Activated CD8-positive, alpha-beta memory T cell treated with anti-CD3 and anti-CD28 coated beads for 4 hours (primary cell): ENCODE data around the gene RAPGEF1.
"Not testable (repeated sequence)": the region's sequence is repeated elsewhere in the genome, so short reads cannot be mapped to it uniquely, and the experiment has no call there.

Source experiments
- DNase-seq, 2 donors: peaks; one replicate each; pipeline ENCODE4 v3.0.0-alpha.2; 2020; ENCODE audit warnings: low read depth in 2 of 2

RAPGEF1 gene

DNA sequence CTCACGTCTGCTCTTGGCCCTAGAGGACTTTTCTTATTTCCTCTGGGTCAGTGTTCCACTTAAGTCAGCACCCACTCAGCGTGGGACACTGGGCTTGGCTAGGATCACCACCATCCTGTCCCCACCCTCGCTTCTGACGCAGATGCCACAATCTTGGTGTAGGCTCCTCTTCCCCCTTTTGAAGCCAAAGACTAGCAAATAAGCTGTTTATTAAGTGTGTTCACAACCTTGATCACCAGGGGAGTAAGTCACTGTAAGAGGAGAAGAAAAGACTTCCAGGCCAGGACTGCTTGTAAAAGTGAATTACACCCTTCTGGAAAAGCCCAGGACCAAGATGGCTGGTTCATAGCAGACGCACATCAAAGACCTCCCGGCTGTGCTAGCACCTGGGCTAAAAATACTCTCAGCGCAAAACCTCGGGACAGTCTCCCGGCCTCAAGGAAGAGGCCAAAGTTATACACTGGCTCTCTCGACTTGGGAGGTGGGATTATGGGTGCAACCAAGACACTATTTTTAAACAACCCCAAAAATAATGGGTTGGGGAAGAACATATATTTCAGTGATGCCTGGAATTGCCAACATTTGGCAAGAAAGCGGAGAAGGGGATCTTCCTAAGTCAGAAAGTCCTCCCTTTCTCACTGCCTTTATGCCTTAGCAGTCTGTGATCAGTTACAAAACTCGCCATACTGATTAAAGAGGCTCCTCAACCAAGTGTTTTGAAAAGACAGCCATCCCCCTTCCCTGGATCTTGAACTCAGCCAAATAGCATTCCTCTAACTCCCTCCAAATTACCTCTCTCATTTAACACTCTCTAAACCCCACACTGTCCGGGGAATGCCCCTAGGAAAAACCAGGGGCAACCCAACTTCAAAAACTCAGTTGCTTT is 69.4 kb downstream of the RAPGEF1 start:
- no peak for DNase-seq

- no peak for DNase-seq
These were observed 70.4 kb downstream of the RAPGEF1 start for GRCh38 chr9:131669269-131670157.

- peak in 1 of 2 donors; percentile 46 for DNase-seq
These were observed 71.2 kb downstream of the RAPGEF1 start for GRCh38 chr9:131668439-131669268.

DNA sequence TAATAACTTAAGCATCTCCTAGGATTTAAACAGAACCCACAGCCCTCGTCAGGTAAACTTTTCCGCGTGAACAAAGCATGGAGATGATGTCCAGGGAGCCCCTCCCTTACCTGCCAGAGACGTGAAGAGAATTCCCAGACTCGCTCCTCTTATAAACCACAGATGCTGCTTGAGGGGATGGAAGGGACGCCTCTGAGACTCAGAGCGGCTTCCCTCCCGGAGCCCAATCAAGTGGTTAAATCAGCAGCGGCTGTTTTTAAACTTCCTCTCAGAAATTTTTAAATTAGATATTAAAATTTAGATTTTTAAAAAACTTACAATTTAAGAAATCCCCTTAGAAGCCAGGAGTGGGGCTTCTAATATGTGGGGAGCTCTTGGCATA is 71.8 kb downstream of the RAPGEF1 start:
- DNase-seq = no peak

DNA sequence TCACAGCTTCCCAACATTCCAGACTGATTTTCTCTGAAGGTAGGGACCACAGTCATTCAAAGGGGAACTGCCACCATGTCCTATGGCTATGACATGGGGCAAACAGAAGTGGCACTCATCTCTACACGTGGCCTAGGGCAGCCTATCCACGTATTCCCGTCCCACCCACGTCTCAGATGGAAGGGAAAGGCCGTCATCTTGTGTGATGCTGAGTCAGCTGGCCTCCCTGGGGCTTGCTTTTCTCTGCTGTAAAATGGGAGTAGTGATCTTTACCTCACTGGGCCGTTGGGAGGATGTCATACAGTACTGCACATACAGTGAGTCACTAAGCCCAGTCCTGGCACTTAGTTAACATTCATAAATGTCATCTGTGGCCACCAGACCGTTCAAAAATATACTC is 72.3 kb downstream of the RAPGEF1 start:
- peak in 1 of 2 donors; percentile 49 for DNase-seq

DNA sequence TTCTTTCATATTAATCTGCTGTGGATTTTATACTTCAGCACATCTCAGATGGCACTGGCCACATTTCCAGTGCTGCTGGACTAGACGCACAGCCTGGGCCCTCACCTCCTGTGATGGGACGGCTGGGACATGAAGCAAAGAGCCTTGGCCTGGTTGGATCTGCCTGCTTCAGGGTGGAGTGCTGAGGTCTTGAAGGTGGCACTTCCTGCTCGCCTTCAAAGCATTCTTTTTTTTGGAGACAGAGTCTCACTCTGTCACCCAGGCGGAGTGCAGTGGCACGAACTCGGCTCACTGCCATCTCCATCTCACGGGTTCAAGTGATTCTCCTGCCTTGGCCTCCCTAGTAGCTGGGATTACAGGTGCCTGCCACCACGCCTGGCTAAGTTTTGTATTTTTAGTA is 73.1 kb downstream of the RAPGEF1 start:
- DNase-seq = no peak

GRCh38 chr9:131666029-131666428 is 73.8 kb downstream of the RAPGEF1 start:
- DNase-seq = no peak

DNA sequence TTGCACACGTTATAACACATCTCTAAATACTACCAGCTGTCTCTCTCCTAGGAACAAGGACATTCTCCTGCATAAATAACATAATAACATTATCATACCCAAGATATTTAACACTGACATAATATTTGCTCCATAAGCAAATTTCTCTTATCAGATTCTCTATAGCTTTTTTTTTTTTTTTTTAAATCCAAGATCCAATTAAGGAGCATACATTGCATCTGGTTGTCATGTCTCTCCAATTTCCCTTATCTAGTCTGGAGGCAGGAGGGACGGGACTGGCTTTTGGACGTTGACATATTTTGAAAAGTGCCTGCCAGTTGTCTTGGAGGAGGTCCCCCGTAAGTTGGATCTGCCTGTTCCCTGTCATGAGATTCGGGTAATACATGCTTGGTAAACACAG is 76.6 kb downstream of the RAPGEF1 start:
- DNase-seq = no peak

- not testable (repeated sequence) for DNase-seq
These were observed 77.6 kb downstream of the RAPGEF1 start for GRCh38 chr9:131662289-131662621.

DNA sequence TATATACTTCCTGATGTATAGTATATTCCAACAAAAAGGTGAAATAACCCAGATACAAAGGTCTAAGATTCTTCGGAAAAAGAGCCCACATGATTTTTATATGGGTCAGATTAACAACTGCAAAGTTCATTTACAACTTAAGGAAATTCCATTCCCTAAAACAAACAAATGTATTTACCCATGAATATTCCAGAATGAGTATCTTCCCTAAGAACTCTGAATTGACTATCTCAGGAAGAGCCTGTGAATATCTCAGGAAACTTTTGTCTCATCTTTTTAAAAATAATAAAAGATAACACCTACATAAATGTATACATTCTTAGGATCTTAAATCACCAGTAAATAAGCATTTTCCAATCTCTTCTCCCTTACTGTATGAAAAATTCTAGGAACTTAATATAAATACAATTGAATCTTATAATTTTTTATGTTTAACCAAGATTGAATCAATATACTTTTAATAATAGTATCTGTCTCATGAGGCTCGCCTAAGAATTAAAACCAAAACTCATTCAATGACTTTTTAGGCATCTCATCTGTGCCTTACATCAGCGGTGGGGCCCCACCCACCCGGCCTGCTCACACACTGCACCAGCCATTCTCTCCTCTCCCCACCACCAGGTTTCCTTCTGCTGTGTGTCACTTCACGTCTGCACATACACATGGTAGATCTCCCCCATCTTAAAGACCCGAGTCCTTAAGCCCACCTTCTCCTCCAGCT is 78.1 kb downstream of the RAPGEF1 start:
- DNase-seq = peak in 1 of 2 donors; percentile 54

GRCh38 chr9:131660466-131661405 is 79.1 kb downstream of the RAPGEF1 start:
- DNase-seq = no peak

DNA sequence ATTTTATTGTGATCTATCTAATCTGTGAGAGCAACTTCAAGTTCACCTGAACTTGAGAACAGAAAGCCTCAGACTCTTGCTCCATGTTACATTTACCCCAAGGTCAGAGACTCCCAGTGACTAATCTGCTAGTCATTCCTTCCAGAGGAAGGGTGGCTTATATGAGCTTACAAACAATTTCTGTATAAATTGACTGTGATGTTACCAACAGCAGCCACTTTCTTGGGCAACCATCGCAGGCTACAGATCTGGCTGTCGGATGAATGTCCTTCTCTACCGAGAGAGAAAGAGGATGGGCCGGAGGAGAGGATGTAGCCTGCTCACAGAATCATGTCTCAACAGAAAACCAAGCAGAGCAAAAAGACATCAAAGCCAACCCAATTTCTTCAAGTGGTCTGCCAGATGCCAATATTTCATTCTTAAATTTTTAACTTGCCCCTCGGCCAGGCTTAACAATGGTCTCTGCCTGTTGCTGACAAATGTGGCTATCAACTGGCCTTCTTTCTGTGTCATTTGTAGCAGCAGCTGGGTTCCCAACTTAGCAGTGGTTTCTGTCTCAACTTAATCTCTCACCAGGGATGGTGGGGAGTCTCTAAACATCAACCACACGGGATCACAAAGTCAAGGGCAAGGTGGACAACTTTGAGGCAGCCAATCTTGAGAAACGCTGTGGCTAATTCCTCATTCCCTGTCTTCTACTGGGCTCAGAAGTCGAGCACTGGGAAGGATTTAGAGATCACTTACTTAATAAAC is 81.3 kb downstream of the RAPGEF1 start:
- DNase-seq = no peak

GRCh38 chr9:131657940-131658339 is 81.9 kb downstream of the RAPGEF1 start:
- no peak for DNase-seq

DNA sequence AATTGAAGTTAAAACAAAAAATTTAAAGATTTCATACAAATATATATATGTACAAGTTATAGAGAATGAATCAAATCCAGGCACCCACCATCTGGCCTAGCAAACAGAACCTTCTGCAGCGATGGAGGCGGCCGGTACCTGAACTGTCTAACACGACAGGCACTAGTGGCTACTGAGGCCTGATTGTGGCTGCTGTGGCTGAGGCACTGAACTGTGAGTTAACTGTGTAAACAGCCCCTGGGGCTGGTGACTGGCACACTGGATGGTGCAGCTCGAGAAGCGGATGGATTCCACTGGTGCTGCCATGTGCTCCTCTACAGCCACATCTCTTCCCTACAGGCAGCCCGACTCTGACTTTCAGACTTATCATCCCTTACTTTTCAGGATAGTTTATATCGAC is 82.4 kb downstream of the RAPGEF1 start:
- DNase-seq = no peak

- no peak for DNase-seq
These were observed 82.9 kb downstream of the RAPGEF1 start for GRCh38 chr9:131657037-131657377.

- peak; percentile 48 to 50 for DNase-seq
These were observed 83.4 kb downstream of the RAPGEF1 start for GRCh38 chr9:131656356-131657036.

GRCh38 chr9:131654369-131654768 is 85.5 kb downstream of the RAPGEF1 start:
- DNase-seq = not testable (repeated sequence)

DNA sequence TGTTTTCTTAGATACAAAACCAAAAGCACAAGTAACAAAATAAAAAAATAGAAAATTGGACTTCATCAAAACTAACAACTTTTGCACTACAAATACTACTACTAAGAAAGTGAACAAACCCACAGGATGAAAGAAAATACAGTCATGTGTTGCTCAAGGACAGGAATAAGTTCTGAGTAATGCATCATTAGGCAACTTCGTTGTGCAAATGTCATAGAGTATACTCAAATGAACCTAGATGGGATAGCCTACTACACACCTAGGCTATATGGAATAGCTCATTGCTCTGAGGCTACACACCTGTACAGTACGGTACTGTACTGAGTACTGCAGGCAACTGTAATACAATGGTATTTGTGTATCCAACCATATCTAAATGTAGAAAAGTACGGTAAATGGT is 88.3 kb downstream of the RAPGEF1 start:
- DNase-seq = no peak

- no peak for DNase-seq
These were observed 88.7 kb downstream of the RAPGEF1 start for GRCh38 chr9:131651160-131651559.
